GM23338 (cell line): ENCODE data around the gene CYFIP1. TPM values are rescaled to one million over a fixed set of nuclear protein-coding genes. Genes with fewer than 3 reads are reported as not detected.

Experiments used
- ATAC-seq: fragments of 200-7000 bp; cut with Tn5 transposase; 3 replicates; pipeline ENCODE4 v1.9.1; 2020
- DNase-seq: peaks from one replicate; pipeline ENCODE4 v3.0.0-alpha.2; 2015; ENCODE audit warnings: low spot score
- H2AFZ ChIP-seq: fragments of 200-600 bp; sonication (generic); 2 replicates; pipeline ENCODE4 v1.8.0; 2016; ENCODE audit warnings: antibody characterized with exemption, mild to moderate bottlenecking, moderate library complexity
- H3F3A ChIP-seq: fragments of 200-600 bp; sonication (generic); replicated peaks from 2 replicates; pipeline ENCODE4 v1.8.0; 2017; ENCODE audit warnings: antibody characterized with exemption, mixed run types, low read depth
- H3K27ac ChIP-seq: fragments of 200-600 bp; sonication (generic); 2 replicates; pipeline ENCODE4 v1.6.1; 2016; ENCODE audit warnings: low read depth
- H3K27me3 ChIP-seq: fragments of 200-600 bp; sonication (generic); 2 replicates; pipeline ENCODE4 v1.8.0; 2016; ENCODE audit warnings: mild to moderate bottlenecking, mixed run types, moderate library complexity; ENCODE audit not compliant: insufficient read depth
- H3K36me3 ChIP-seq: fragments of 200-600 bp; sonication (generic); 2 replicates; pipeline ENCODE4 v1.8.0; 2016; ENCODE audit warnings: mild to moderate bottlenecking; ENCODE audit not compliant: insufficient read depth
- H3K4me1 ChIP-seq: fragments of 200-600 bp; sonication (generic); 2 replicates; pipeline ENCODE4 v1.8.0; 2016; ENCODE audit warnings: mild to moderate bottlenecking, moderate library complexity; ENCODE audit not compliant: insufficient read depth
- H3K4me2 ChIP-seq: fragments of 200-600 bp; sonication (generic); 2 replicates; pipeline ENCODE4 v1.7.1; 2017; ENCODE audit warnings: mixed run types
- H3K4me3 ChIP-seq: fragments of 200-600 bp; sonication (generic); 2 replicates; pipeline ENCODE4 v1.6.1; 2016; ENCODE audit warnings: mixed run types
- H3K79me2 ChIP-seq: fragments of 200-600 bp; sonication (generic); replicated peaks from 2 replicates; pipeline ENCODE4 v1.8.0; 2017; ENCODE audit warnings: mild to moderate bottlenecking; ENCODE audit not compliant: insufficient read depth
- H3K9me2 ChIP-seq: fragments of 200-600 bp; sonication (generic); 2 replicates; pipeline ENCODE4 v1.8.0; 2017; ENCODE audit not compliant: insufficient read depth
- H4K20me1 ChIP-seq: fragments of 200-600 bp; sonication (generic); replicated peaks from 2 replicates; pipeline ENCODE4 v1.8.0; 2017; ENCODE audit warnings: mild to moderate bottlenecking; ENCODE audit not compliant: insufficient read depth
- H3K27ac Mint-ChIP-seq: 2 replicates; pipeline ENCODE4 v1.8.0; 2020; ENCODE audit warnings: inconsistent platforms, mild to moderate bottlenecking, moderate library complexity, mixed read lengths
- H3K27me3 Mint-ChIP-seq: 3 replicates; pipeline ENCODE4 v1.8.0; 2022; ENCODE audit warnings: low read depth, mild to moderate bottlenecking, moderate library complexity, mixed read lengths, inconsistent platforms; ENCODE audit not compliant: insufficient read depth, poor library complexity
- H3K36me3 Mint-ChIP-seq: 3 replicates; pipeline ENCODE4 v1.8.0; 2021; ENCODE audit warnings: low read depth, mild to moderate bottlenecking, inconsistent platforms, moderate library complexity, mixed read lengths
- H3K4me1 Mint-ChIP-seq: 3 replicates; pipeline ENCODE4 v1.8.0; 2020; ENCODE audit warnings: mild to moderate bottlenecking, inconsistent platforms, mixed read lengths
- H3K4me3 Mint-ChIP-seq: 3 replicates; pipeline ENCODE4 v1.8.0; 2021; ENCODE audit warnings: moderate library complexity, mild to moderate bottlenecking, inconsistent platforms, mixed read lengths
- H3K9me3 Mint-ChIP-seq: 3 replicates; pipeline ENCODE4 v1.8.0; 2020; ENCODE audit warnings: moderate library complexity, mild to moderate bottlenecking, inconsistent platforms, mixed read lengths
- CREB1 ChIP-seq: fragments of 250-450 bp; sonication (Bioruptor Pico); IDR thresholded peaks from 2 replicates; pipeline ENCODE4 v1.5.0; 2020; ENCODE audit warnings: low read depth, mild to moderate bottlenecking, moderate library complexity
- CTCF ChIP-seq, 2 experiments: fragments of 200-600 bp in 1 of 2; sonication (generic) in 1 of 2; conservative IDR thresholded peaks; 2 replicates each; pipeline versions ENCODE4 v1.5.1 to v1.6.1; 2016 to 2017; ENCODE audit warnings: antibody characterized with exemption in 2 of 2, low read depth in 2 of 2, mild to moderate bottlenecking in 2 of 2, moderate library complexity in 1 of 2
- ETS1 ChIP-seq: IDR thresholded peaks from 2 replicates; pipeline ENCODE4 v1.6.1; 2016; ENCODE audit warnings: antibody characterized with exemption
- EZH2 ChIP-seq: fragments of 200-600 bp; sonication (generic); IDR thresholded peaks from one replicate; pipeline ENCODE4 v1.8.0; 2017; ENCODE audit warnings: antibody characterized with exemption, mild to moderate bottlenecking, low read depth; ENCODE audit not compliant: unreplicated experiment
- EZH2phosphoT487 ChIP-seq: fragments of 200-600 bp; sonication (generic); IDR thresholded peaks from one replicate; pipeline ENCODE4 v1.8.1; 2018; ENCODE audit warnings: antibody characterized with exemption; ENCODE audit not compliant: unreplicated experiment
- JUNB ChIP-seq: IDR thresholded peaks from one replicate; pipeline ENCODE4 v1.6.1; 2016; ENCODE audit warnings: antibody characterized with exemption; ENCODE audit not compliant: unreplicated experiment
- NANOG ChIP-seq: IDR thresholded peaks from 2 replicates; pipeline ENCODE4 v1.6.1; 2016; ENCODE audit warnings: antibody characterized with exemption, borderline replicate concordance
- POLR2AphosphoS5 ChIP-seq: IDR thresholded peaks from 2 replicates; pipeline ENCODE4 v1.6.1; 2016; ENCODE audit warnings: antibody characterized with exemption, low read depth
- STAT1 ChIP-seq: IDR thresholded peaks from one replicate; pipeline ENCODE4 v1.6.1; 2016; ENCODE audit warnings: antibody characterized with exemption; ENCODE audit not compliant: unreplicated experiment
- ZNF114 ChIP-seq: fragments of 250-450 bp; sonication (Bioruptor Pico); IDR thresholded peaks from 2 replicates; pipeline ENCODE4 v1.5.0; 2020; ENCODE audit warnings: mild to moderate bottlenecking, moderate library complexity
- ZNF331 ChIP-seq: fragments of 250-450 bp; sonication (Bioruptor Pico); IDR thresholded peaks from 2 replicates; pipeline ENCODE4 v1.5.0; 2020; ENCODE audit warnings: low read depth, mild to moderate bottlenecking, moderate library complexity
- ZNF462 ChIP-seq: fragments of 250-450 bp; sonication (Bioruptor Pico); IDR thresholded peaks from 2 replicates; pipeline ENCODE4 v1.5.0; 2020; ENCODE audit warnings: mild to moderate bottlenecking, moderate library complexity
- polyA plus RNA-seq: library from polyadenylated mRNA; unstranded; fragments of >200 nt; fragmentation: Nextera tagmentation; extraction: Ambion mirVana; gene quantifications from 2 replicates; pipeline ENCODE4 v1.2.1, GENCODE V29; 2016
- total RNA-seq: library from RNA; depleted of rRNA; stranded (reverse); fragments of >200 nt; shearing (Covaris generic); gene quantifications from 2 replicates; pipeline ENCODE4 v1.2.3, GENCODE V29; 2014
- TF ChIP-seq, protein P1 (sequence below): IDR thresholded peaks from one replicate; pipeline ENCODE4 v1.6.1; 2018; ENCODE audit warnings: antibody characterized with exemption; ENCODE audit not compliant: unreplicated experiment

The CYFIP1 gene
- total and polyA plus RNA-seq, 2 experiments from 2014 or later, result 20.0 to 73.9 TPM

DNA sequence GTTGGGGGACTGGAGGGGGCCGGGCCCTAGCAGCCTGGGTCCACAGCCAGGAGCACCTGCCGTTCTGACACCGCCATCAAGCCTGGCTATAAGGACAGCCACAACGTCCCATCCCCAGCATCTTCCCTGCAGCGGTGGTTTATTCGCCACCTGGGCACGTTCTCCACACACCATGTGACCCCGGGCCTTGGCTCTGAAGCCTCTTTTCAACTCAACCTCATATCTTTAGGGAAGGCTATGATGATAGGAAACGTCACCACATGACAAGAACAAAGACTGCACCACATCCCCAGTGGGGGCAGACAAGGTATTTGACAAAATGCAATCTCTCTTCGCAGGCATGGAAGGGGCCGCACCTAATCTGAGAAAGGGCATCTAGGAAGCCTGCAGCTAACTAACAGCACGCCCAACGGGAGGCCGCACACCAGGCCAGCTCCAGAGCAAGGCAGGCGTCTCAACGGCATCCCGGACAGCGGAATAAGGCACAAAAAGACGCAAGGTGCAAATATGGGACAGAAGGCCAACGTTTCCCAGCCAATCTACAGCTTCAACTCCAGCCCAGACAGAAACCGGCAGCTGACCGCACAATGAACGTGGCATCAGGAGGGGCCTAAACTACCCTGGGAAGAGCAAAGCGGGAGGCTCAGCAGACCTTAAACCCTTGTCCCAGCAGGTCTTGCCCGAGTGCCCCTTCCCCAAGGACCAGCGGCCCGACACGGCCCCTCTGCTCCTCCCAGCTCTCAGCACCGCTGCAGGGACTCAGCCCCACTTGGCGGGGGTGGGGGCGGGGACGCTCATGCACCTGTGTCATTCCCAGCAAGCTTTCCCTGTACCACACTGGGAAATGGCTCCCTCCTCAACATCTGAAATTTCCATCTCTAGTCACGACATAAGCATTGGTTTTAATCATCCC, 99.8 kb downstream of the CYFIP1 start:
- TF ChIP-seq JUNB (no peak), POLR2AphosphoS5 (no peak), CTCF (conservative IDR thresholded peaks at IDR 0.05; ENCODE audit: low read depth in 2 of 2) (no peak), NANOG (no peak), ZNF462 (CRISPR knock-in tag) (no peak), EZH2phosphoT487 (no peak), CREB1 (CRISPR knock-in tag) (no peak), ZNF331 (no peak), STAT1 (no peak), ZNF114 (no peak), ETS1 (no peak), EZH2 (no peak)
- TF ChIP-seq, protein P1, sequence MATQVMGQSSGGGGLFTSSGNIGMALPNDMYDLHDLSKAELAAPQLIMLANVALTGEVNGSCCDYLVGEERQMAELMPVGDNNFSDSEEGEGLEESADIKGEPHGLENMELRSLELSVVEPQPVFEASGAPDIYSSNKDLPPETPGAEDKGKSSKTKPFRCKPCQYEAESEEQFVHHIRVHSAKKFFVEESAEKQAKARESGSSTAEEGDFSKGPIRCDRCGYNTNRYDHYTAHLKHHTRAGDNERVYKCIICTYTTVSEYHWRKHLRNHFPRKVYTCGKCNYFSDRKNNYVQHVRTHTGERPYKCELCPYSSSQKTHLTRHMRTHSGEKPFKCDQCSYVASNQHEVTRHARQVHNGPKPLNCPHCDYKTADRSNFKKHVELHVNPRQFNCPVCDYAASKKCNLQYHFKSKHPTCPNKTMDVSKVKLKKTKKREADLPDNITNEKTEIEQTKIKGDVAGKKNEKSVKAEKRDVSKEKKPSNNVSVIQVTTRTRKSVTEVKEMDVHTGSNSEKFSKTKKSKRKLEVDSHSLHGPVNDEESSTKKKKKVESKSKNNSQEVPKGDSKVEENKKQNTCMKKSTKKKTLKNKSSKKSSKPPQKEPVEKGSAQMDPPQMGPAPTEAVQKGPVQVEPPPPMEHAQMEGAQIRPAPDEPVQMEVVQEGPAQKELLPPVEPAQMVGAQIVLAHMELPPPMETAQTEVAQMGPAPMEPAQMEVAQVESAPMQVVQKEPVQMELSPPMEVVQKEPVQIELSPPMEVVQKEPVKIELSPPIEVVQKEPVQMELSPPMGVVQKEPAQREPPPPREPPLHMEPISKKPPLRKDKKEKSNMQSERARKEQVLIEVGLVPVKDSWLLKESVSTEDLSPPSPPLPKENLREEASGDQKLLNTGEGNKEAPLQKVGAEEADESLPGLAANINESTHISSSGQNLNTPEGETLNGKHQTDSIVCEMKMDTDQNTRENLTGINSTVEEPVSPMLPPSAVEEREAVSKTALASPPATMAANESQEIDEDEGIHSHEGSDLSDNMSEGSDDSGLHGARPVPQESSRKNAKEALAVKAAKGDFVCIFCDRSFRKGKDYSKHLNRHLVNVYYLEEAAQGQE, result no peak
- Histone ChIP-seq H3K79me2 (0 out of 2 replicates have a peak, but pooled peaks cover 2% of the 10 kb centered on the region), H3K27ac (no peak overlapping the region), H3K36me3 (no peaks in the 10 kb centered on the region), H4K20me1 (no peaks in the 10 kb centered on the region), H3K27me3 (no peaks in the 10 kb centered on the region), H3F3A (no peaks in the 10 kb centered on the region), H3K4me2 (no peak overlapping the region), H2AFZ (no peak overlapping the region), H3K4me3 (no peak overlapping the region), H3K9me2 (no peaks in the 10 kb centered on the region), H3K4me1 (no peaks in the 10 kb centered on the region; the same call in 1 of the 2 replicates)
- ATAC-seq (no peak), DNase-seq (no peak)
- H3K4me3 Mint-ChIP-seq, result no peak overlapping the region
- H3K4me1 Mint-ChIP-seq, result peaks cover 8% of the 10 kb centered on the region
- H3K9me3 Mint-ChIP-seq, result peaks cover 2% of the 10 kb centered on the region; the same call in 2 of the 3 replicates
- peaks cover 9% of the 10 kb centered on the region for H3K27me3 Mint-ChIP-seq
- no peak overlapping the region; the same call in 1 of the 2 replicates for H3K27ac Mint-ChIP-seq
- H3K36me3 Mint-ChIP-seq, result peaks cover 61% of the 10 kb centered on the region
